ENCODE results near the gene BSN. TPM values are rescaled to one million over a fixed set of nuclear protein-coding genes. Genes with fewer than 3 reads are reported as not detected.

The BSN gene
- total and polyA plus RNA-seq, 2 donors (not counting 1 experiment from before 2014, with no cell fraction given): 0.03 to 0.20 TPM

DNA sequence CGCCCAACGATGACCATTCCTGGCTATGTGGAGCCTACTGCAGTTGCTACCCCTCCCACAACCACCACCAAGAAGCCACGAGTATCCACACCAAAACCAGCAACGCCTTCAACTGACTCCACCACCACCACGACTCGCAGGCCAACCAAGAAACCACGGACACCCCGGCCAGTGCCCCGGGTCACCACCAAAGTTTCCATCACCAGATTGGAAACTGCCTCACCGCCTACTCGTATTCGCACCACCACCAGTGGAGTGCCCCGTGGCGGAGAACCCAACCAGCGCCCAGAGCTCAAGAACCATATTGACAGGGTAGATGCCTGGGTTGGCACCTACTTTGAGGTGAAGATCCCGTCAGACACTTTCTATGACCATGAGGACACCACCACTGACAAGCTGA is 22.6 kb upstream of the BSN start:
- TF ChIP-seq, protein P1, sequence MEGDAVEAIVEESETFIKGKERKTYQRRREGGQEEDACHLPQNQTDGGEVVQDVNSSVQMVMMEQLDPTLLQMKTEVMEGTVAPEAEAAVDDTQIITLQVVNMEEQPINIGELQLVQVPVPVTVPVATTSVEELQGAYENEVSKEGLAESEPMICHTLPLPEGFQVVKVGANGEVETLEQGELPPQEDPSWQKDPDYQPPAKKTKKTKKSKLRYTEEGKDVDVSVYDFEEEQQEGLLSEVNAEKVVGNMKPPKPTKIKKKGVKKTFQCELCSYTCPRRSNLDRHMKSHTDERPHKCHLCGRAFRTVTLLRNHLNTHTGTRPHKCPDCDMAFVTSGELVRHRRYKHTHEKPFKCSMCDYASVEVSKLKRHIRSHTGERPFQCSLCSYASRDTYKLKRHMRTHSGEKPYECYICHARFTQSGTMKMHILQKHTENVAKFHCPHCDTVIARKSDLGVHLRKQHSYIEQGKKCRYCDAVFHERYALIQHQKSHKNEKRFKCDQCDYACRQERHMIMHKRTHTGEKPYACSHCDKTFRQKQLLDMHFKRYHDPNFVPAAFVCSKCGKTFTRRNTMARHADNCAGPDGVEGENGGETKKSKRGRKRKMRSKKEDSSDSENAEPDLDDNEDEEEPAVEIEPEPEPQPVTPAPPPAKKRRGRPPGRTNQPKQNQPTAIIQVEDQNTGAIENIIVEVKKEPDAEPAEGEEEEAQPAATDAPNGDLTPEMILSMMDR (IDR thresholded peaks at IDR 0.05): no peak
- no peak for TF ChIP-seq EZH2 (IDR thresholded peaks at IDR 0.05; ENCODE audit: borderline replicate concordance, insufficient read depth, low read depth, low read length, poor library complexity, severe bottlenecking)
- H3K79me2 ChIP-seq (ENCODE audit: control insufficient read depth, insufficient read depth, low read length): peaks cover 13% of the 10 kb centered on the region
- no peak overlapping the region for H3K4me3 ChIP-seq (ENCODE audit: control extremely low read depth in 1 of 5, extremely low read depth in 1 of 5, insufficient read depth in 1 of 5, low read depth in 2 of 5, low read length in 4 of 5)
- H3K9ac ChIP-seq (ENCODE audit: low read length): no peak overlapping the region
- no peaks in the 10 kb centered on the region for H3K4me1 ChIP-seq (ENCODE audit: control insufficient read depth in 2 of 2, insufficient read depth in 2 of 2, low read length in 2 of 2)
- WGBS (ENCODE audit: insufficient coverage): 92% methylated on average over 16 of the region's 16 CpGs
- H3K27me3 ChIP-seq (replicated peaks in 1 of 4; ENCODE audit: control extremely low read depth in 1 of 4, control insufficient read depth in 3 of 4, insufficient read depth in 4 of 4, low read length in 3 of 4): no peaks in the 10 kb centered on the region
- H4K20me1 ChIP-seq (ENCODE audit: control insufficient read depth, insufficient read depth, low read length, poor library complexity, severe bottlenecking): peaks cover 18% of the 10 kb centered on the region
- H3K27ac Mint-ChIP-seq: no peak overlapping the region
- ChIA-PET CTCF (interaction anchor here (1.5 to 2.8 kb wide), 2 partner anchors 8 to 140 kb away, joined by 5 to 11 read pairs; no protein-coding TSS in a partner anchor), POLR2A (no interaction called here)
- H3K4me3 Mint-ChIP-seq: no peak overlapping the region
- H3K9me3 Mint-ChIP-seq (ENCODE audit: insufficient read depth): no peaks in the 10 kb centered on the region
- H3K4me2 ChIP-seq (replicated peaks; ENCODE audit: low read depth, low read length, poor library complexity, severe bottlenecking): no peak overlapping the region
- ATAC-seq (ENCODE audit: low read depth) (no peak), DNase-seq (no peak)
- no peak overlapping the region for H2AFZ ChIP-seq (ENCODE audit: insufficient read depth, low read depth, low read length, poor library complexity, severe bottlenecking)
- no peak overlapping the region for H3K27ac ChIP-seq (ENCODE audit: low read length in 2 of 2)
- intact Hi-C loops (cut with micrococcal nuclease): no loop called here
- H3K36me3 ChIP-seq (replicated peaks in 1 of 2; ENCODE audit: control extremely low read depth in 1 of 2, control insufficient read depth in 1 of 2, extremely low read depth in 1 of 2, insufficient read depth in 2 of 2, low read length in 1 of 2): peaks cover 0 to 35% of the 10 kb centered on the region in 2 experiments
- H3K4me1 Mint-ChIP-seq: no peaks in the 10 kb centered on the region
- no peaks in the 10 kb centered on the region for H3K9me3 ChIP-seq (ENCODE audit: control extremely low read depth in 1 of 3, control insufficient read depth in 2 of 3, insufficient read depth in 1 of 3, low read length in 2 of 3)
- H3K27me3 Mint-ChIP-seq: no peaks in the 10 kb centered on the region

DNA sequence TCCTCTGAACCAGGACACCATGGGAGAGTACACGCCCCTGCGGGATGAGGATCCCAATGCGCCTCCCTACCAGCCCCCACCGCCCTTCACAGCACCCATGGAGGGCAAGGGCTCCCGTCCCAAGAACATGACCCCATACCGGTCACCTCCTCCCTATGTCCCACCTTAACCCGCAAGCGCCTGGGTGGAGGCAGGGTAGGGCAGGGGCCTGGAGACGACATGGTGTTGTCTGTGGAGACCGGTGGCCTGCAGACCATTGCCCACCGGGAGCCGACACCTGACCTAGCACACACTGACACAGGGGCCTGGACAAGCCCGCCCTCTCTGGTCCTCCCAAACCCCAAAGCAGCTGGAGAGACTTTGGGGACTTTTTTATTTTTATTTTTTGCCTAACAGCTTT is 21.2 kb upstream of the BSN start:
- Mint-ChIP-seq H3K4me3 (no peak overlapping the region), H3K4me1 (no peaks in the 10 kb centered on the region), H3K27me3 (no peaks in the 10 kb centered on the region), H3K9me3 (ENCODE audit: insufficient read depth) (no peaks in the 10 kb centered on the region), H3K27ac (no peak overlapping the region)
- ATAC-seq (ENCODE audit: low read depth) (no peak), DNase-seq (no peak)
- H3K27ac ChIP-seq (ENCODE audit: low read length in 2 of 2): no peak overlapping the region
- no peaks in the 10 kb centered on the region for H3K27me3 ChIP-seq (replicated peaks in 1 of 4; ENCODE audit: control extremely low read depth in 1 of 4, control insufficient read depth in 3 of 4, insufficient read depth in 4 of 4, low read length in 3 of 4)
- ChIA-PET POLR2A (no interaction called here), CTCF (no interaction called here)
- no peaks in the 10 kb centered on the region for H3K4me1 ChIP-seq (ENCODE audit: control insufficient read depth in 2 of 2, insufficient read depth in 2 of 2, low read length in 2 of 2)
- peaks cover 18% of the 10 kb centered on the region for H4K20me1 ChIP-seq (ENCODE audit: control insufficient read depth, insufficient read depth, low read length, poor library complexity, severe bottlenecking)
- intact Hi-C loops (cut with micrococcal nuclease): no loop called here
- no peak overlapping the region for H2AFZ ChIP-seq (ENCODE audit: insufficient read depth, low read depth, low read length, poor library complexity, severe bottlenecking)
- H3K79me2 ChIP-seq (ENCODE audit: control insufficient read depth, insufficient read depth, low read length): peaks cover 12% of the 10 kb centered on the region
- H3K9ac ChIP-seq (ENCODE audit: low read length): no peak overlapping the region
- no peak overlapping the region for H3K4me2 ChIP-seq (replicated peaks; ENCODE audit: low read depth, low read length, poor library complexity, severe bottlenecking)
- no peak overlapping the region for H3K4me3 ChIP-seq (ENCODE audit: control extremely low read depth in 1 of 5, extremely low read depth in 1 of 5, insufficient read depth in 1 of 5, low read depth in 2 of 5, low read length in 4 of 5)
- TF ChIP-seq, protein P1 (IDR thresholded peaks at IDR 0.05): no peak
- no peak for TF ChIP-seq EZH2 (IDR thresholded peaks at IDR 0.05; ENCODE audit: borderline replicate concordance, insufficient read depth, low read depth, low read length, poor library complexity, severe bottlenecking)
- no peaks in the 10 kb centered on the region for H3K9me3 ChIP-seq (ENCODE audit: control extremely low read depth in 1 of 3, control insufficient read depth in 2 of 3, insufficient read depth in 1 of 3, low read length in 2 of 3)
- peaks cover 0 to 35% of the 10 kb centered on the region in 2 experiments for H3K36me3 ChIP-seq (replicated peaks in 1 of 2; ENCODE audit: control extremely low read depth in 1 of 2, control insufficient read depth in 1 of 2, extremely low read depth in 1 of 2, insufficient read depth in 2 of 2, low read length in 1 of 2)
- 100% methylated on average over 8 of the region's 13 CpGs for whole genome bisulfite sequencing (ENCODE audit: insufficient coverage)
